Activated CD8-positive, alpha-beta memory T cell treated with anti-CD3 and anti-CD28 coated beads for 24 hours (primary cell): ENCODE data around the gene GHRL.
"Not testable (repeated sequence)": the region's sequence is repeated elsewhere in the genome, so short reads cannot be mapped to it uniquely, and the experiment has no call there.

ENCODE experiments used
- DNase-seq: peaks from one replicate; pipeline ENCODE4 v3.0.0-alpha.2; 2020

The GHRL gene

DNA sequence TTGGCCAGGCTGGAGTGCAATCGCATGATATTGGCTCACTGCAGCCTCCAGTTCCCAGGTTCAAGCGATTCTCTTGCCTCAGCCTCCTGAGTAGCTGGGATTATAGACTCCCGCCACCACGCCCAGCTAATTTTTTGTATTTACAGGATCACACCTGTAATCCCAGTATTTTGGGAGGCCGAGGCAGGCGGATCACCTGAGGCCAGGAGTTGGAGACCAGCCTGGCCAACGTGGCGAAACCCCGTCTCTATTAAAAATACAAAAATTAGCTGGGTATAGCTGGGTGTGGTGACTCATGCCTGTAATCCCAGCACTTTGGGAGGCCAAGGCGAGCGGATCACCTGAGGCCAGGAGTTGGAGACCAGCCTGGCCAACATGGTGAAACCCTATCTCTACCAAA lies 20.3 kb downstream of the GHRL start:
- not testable (repeated sequence) for DNase-seq

DNA sequence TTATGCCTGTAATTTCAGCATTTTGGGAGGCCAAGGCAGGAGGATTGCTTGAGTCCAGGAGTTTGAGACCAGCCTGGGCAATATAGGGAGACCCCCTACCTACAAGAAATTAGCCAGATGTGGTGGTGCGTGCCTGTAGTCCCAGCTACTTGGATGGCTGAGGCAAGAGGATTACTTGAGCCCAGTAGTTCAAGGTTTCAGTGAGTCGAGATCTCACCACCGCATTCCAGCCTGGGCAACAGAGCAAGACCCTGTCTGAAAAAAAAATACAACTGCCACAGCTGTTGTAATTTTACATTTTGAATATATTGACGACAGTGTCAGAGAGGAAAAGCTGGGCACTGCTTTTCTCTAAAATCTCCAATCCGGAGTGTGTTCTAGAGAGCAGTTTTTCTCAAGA lies 23.3 kb downstream of the GHRL start:
- DNase-seq, result no peak

DNA sequence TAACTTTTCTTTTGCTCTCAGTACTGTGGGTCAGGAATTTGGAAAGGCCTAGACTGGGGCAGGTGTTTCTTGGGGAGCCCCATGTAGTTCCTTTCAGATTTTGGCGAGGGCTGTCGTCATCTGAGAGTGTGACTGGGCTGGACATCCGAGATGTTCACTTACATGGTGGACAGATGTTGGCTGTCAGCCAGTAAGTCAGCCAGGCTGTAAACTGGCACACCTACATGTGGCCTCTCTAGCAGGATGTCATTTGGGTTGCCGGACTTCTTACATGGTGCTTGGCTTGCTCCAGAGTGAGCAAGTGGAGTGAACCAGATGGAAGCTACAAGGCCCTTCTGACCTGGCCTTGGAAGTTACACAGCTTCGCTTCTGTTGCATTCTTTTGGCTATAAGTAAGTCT lies 23.8 kb downstream of the GHRL start:
- no peak for DNase-seq

DNA sequence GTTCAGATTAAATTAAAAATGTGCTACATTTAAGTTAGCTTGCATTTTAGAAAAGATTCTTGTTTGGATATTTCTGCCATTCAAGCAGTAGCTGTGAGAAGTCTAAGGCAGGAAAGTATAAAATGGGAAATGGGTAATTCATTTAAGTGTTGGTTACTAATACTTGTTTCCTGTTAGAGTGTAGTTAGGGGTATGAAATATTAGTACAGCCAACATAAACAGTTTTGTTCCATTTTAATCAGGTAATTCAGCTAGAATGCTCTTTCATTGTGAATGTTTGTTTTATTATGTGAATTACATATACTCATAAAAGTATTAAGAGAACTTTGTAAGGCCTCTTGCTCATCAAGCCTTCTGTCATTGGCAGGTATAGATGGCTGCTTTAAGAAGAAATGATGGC lies 24.6 kb downstream of the GHRL start:
- no peak for DNase-seq

DNA sequence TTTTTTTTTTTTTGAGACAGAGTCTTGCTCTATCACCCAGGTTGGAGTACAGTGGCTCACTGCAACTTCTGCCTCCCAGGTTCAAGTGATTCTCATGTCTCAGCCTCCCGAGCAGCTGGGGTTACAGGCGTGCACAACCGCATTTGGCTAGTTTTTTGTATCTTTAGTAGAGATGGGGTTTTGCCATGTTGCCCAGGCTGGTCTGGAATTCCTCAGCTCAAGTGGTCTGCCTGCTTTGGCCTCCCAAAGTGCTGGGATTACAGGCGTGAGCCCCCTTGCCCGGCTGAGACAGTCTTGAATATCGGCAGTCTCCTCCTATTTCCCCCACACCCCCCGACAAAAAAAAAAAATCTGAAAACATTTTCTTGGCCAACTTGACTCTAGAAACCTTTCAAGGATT lies 25.8 kb downstream of the GHRL start:
- not testable (repeated sequence) for DNase-seq

DNA sequence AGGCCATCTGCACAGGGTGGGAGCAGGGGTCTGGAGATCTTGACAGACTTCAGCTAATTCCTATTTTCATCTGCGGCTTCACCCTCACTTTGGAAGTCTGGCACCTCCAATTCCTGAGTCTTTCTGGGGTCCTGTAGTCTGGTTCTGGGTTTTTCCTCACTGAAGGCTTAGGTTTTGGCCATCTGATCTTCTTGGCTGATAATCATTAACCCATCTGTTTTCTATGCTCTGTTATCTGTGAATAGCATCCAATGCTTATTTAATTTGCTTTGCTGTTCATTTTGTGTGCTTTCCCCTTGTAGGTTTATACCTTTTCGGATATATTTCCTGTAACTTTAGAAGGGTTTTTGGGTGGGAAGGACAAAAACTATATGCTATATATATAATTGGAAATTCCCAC lies 26.9 kb downstream of the GHRL start:
- DNase-seq, result no peak

DNA sequence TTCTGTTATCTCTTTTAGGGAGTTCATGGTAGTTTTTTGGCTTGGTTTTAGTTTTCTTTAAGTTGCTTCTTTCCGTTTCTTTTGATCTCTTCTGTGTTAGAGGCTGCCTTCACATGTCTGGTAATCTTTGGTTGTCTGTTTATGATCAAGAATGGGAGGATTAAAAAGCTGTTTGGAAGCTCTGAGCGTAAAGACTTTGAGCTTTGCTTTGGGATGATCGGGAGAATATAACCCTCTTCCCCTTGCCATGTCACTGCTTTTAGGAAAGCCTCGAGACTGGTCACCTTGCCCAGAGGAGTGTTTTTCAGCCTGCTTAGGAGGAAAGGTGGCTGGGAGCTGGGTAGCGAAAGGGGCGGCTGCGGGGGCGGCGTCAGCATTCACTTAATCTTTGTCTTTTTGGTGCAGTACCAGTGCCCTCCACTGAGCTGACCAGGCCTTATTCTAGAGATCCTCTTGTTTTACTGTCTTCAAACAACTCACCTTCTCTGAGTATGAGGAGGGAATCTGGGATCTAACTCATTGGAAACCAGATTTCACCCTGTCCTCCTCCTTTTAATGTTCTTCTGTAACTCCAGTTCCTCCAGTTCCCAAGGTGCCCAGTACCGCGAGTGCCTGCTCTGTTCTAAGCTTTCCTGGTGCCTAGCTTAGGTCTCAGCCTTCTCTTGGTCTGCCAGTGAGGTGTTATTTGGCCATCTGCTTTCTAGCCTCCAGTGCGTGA lies 28.9 kb downstream of the GHRL start:
- peak; percentile 81 for DNase-seq

DNA sequence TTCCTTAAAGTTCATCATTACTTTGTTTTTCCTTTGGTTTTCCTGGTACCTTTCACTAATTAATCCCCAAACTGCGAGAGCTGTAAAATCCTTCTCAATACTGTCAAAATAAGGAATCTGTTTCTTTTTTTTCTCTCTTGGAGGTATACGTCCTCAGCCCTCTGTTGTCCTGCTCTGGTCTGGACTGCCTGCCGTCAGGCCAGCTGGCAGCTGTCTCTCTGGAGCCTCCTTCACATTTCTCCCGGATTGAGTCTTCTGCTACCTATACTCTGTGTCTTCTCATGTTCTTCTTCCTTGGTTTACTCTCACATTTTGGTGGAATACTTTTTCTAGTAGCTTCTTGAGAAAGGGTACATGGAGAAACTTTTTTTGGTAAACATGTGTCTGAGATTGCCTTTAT lies 30.7 kb downstream of the GHRL start:
- DNase-seq, result no peak

DNA sequence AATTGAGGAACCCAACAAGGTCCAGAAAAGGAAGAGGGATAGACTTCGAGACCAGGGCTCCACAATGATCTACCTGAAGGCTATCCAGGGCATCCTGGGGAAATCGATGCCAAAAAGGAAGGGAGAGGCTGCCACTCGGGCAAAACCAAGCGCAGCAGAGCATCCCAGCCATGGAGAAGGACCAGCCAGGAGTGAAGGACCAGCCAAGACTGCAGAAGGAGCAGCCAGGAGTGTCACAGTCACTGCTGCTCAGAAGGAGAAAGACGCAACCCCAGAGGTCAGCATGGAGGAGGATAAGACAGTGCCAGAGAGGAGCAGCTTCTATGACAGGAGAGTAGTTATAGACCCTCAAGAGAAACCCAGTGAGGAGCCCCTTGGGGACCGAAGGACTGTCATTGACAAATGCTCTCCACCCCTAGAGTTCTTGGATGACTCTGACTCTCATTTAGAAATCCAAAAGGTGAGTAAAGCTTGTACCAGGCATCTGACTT lies 32.5 kb downstream of the GHRL start:
- no peak for DNase-seq

DNA sequence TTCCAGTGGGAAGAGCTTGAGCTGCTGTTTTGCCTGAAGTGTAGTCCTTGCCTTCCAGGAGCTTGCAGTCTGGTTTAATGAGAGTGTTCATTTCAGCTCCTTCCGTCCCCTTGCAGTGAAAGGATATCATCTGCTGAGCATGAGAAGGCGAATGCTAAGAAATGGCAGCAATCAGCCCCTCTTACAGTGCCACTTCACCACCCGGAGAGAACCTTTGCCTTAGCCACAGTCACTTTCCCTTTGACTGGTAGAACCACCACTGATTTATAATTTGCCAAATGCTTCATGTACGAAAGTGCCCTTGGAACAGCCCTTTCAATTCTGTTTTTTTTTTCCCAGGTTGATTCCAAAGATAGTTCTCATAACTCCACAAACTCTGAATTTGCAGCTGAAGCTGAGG lies 32.9 kb downstream of the GHRL start:
- no peak for DNase-seq

DNA sequence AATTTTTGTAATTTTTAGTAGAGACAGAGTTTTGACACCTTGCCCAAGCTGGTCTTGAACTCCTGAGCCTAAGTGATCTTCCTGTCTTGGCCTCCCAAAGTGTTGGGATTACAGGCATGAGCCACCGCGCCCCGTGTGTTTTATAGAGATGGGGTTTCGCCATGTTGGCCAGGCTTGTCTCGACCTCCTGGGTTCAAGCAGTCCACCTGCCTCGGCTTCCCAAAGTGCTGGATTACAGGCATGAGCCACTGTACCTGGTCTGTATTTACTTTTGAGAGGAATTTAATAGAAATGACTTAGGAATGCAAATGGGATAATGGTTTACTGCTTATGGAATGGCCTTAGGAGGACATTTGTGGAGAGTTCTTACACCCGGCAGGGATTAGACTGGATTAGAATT lies 33.7 kb downstream of the GHRL start:
- no peak for DNase-seq

DNA sequence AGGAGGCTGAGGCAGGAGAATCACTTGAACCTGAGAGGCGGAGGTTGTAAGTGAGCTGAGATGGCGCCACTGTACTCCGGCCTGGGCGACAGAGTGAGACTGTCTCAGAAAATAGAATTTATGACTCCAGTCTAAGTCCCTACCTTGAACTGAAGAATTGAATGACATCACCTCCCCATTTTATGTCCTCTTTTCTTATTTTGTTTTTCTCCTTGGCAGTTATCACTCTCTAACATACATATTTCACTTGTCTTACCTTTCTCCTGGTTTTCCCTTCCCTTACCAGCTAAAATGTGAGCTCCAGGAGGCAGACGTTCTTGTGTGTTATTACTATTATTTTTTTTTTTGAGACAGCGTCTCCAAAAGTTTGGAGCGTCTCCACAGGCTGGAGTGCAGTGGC lies 36.9 kb downstream of the GHRL start:
- DNase-seq, result no peak

DNA sequence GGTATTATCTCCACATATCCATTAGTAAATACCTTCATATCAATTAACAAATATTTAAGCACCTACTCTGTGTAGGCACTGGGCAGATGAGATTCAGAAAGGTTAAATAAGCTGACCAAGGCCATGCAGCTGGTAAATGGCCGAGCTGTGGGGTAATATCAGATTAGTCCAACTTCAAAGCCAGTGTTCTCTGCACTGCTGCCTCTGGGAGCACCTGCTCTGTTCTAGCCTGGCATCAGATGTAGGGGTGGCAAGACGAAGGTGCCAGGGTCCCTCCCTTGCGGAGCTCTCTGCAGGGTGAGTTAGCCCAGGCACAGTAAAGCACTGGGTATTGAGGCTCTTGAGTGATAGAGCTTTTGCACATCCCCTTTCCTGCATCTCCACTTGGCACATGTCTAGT lies 39.0 kb downstream of the GHRL start:
- DNase-seq, result no peak

DNA sequence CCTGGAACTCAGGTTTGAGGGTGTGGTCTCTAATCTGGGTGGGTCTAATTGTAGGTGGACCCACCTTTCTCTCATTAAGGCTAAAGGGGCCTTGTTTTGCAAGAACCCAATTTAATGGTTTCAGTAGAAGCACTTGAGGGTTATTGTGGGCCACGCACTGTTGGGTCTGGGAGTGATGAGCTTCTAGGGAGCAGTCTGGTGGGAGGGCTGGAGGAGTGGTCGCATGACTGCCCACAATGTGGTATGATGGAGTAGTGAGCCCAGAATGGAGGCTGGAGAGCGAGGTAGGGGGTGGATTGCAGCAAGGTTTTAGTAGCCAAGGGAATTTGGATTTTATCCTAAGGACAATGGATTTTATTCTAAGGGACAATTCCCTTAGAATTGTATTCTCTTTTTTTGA lies 41.7 kb downstream of the GHRL start:
- DNase-seq, result no peak

DNA sequence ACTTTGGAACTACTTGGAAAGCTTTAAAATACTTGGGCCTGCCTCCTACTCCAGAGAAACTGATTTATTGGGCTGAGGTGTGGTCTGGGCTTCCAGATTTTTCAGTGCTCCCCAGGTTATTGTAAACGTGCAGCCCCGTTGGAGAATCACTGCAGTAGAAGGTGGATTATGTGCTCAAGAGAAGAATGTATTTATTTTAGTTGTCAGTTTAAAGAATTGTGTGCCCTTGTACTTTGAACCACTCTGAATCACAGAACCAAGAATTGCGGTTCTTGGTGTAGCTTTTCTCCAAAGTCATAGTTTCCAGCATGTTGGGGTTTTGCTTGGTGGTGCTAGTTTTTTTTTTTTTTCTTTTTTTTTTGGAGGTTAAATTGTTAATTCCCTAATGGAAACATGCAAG lies 42.9 kb downstream of the GHRL start:
- no peak for DNase-seq

DNA sequence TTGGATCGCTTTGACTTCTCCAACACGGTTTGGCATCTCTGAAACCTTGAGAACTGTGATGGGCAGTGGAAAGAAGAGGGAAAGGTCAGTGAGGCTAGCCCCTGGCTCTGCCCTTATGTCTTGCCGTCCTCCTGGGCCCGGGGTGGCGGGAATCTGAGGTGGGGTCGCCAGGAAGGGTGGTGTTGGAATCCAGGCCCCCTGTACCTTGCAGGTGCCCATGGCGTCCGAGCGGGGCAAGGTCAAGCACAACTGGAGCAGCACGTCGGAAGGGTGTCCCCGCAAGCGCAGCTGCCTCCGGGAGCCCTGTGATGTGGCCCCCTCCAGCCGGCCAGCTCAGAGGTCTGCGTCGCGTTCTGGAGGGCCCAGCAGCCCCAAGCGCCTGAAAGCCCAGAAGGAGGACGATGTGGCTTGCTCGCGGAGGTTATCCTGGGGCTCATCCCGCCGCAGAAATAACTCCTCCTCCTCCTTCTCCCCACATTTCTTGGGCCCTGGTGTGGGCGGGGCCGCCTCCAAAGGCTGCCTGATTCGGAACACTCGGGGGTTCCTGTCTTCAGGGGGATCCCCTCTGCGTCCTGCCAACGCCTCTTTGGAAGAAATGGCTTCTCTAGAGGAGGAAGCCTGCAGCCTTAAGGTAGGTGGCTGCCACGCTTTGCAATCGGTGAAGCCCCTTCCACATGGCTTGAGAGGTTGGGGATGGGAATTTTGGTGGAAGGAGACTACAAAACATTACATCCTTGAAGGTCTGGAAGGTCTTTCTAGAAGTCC lies 43.6 kb downstream of the GHRL start:
- DNase-seq, result peak; percentile 83

DNA sequence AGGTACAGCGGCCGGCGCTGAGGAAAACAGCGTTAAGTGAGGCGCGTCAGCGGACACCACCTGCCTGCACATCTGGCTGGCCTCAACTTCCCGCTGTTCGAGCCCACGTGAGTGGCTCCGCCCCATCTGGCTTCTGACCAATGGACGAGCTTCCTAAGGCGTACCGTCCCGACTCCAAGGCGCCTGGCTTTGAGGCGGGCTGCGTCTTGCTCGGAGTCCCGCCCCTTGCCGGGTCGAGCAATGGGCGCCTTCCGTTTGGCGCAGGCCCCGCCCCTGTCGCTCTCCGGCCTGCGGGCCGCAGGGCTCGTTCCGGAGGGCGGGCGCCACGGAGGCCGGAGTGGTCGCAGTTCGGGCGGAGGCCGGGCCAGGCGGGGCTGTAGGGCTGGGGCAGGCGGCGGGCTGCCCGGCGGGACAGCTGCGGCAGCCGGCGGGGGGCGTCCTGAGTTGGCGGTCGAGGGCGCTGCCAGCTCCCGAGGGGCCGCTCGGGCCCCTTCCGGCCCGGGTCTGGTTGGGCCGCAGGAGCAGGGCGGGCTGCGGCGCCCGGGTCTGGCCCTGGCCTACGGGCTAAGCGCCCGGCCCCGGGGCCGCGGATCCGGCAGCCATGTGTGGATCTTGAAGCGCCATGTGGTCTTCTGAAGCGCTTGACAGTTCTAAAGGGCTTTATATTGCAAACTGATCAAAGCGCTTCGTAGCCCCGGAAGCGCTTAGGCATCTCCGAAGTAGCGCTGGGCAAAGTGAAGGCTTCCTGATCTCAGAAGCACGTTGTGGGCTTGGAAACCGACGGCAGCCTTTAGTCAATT lies 44.4 kb downstream of the GHRL start, which contains the start of gene TATDN2:
TSS of gene TATDN2 (plus strand) at position 276 of the 800 bp plus-strand sequence. CDS start 742 bp downstream, outside the sequence.
- peak; percentile 93 for DNase-seq

DNA sequence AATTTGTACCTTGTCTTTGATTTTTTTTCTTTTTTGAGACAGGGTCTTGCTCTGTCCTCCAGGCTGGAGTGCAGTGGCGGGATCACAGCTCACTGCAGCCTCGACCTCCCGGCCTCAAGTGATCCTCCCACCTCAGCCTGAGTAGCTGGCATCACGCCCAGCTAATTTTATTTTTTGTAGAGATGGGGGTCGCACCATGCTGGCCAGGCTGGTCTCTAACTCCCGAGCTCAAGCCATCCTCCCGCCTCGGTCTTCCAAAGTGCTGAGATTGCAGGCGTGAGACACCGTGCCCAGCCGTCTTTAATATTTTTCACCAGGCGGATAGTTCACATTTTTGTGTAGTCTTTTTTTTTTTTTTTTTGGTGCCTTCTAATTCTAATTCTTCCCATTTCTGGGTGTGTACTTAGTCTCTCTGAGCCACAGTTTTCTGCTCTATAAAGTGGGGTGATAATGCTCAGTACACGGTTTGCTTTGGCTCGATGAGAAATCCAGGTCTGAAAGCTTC lies 45.0 kb downstream of the GHRL start:
- DNase-seq, result no peak

DNA sequence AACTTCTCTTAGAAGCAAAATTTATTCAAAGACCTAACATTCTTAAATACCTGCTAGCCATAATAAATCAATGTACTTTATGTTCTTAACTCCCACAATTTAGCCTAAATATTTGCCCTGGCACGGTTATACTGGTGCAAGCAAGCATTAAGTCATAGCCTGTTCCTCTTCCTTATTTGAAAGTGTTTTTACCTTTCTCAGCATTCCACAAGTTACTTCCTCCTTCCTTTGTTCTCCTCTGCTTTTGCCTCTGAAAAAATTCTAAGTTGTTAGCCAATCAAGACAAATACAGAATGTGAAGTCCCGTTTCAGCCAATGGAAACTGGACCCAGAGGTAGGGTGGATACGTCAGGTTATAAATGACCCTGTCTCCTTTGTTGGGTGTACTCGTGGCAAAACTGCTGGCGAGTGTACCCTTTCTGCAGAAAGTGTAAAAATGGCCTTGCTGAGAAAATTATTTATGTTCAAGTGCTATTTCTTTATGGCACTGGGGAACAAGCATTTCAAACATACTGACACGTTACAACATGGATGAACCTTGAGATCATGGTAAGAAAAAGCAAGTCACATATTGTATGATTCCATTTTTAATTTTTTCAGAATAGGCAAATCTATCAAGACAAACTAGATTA lies 47.5 kb downstream of the GHRL start:
- DNase-seq, result no peak

DNA sequence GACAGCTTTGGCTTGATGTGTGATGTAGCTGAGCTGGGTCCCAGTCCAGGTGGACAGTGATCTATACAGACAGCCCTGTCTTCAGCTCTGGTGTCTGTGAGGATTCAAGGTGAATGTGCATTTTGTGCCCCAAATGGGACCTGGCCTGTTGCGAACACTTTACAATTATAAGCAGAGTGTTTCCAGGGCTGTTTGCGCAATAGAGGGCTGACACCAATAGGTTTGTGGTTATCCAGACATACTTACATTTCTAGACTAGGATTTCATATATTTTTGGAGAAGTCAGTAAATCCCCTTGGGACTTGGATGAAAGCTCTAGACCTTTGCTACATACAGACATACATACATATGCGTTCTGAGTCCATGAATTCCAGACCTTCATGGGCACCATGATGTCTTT lies 48.7 kb downstream of the GHRL start:
- DNase-seq, result no peak

DNA sequence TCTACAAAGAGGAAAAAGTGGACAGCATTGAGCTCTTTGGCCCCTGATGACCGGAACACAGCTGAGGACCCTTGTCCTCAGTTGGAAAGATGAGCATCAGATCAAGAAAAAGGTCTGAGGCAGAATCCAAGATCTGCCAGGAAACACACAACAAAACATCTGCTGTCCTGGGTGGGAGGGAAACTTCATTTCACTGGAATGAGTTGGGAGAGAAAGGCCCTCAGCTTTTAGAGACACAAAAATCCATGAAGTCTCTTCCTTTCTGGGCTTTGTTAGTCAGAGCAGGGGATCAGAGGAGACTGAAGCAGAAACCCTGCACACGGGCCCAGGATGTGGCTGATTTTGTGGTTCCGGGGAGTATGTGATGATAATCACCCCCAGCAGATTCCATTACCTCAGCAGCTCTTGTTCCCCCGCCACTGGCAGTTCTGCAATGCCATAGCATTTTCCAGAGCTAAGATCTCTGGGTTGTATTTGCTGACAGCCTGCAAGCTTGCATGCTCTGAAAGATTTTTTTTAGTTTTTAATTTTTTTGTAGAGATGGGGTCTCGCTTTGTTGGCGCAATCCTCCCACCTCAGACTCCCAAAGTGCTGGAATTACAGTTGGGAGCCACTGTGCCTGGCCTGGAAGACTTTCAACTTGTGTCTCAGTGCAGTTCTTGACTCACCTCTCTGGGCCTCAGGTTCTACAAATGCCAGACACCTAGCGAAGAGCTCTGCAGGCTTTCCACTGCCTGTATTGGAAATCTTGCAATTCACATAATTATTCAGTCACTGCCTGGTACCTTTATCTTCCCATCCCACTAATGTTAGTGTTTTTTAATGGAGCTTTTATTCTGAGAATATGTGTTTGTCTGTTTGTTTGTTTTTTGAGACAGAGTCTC lies 50.3 kb downstream of the GHRL start:
- peak; percentile 75 for DNase-seq

DNA sequence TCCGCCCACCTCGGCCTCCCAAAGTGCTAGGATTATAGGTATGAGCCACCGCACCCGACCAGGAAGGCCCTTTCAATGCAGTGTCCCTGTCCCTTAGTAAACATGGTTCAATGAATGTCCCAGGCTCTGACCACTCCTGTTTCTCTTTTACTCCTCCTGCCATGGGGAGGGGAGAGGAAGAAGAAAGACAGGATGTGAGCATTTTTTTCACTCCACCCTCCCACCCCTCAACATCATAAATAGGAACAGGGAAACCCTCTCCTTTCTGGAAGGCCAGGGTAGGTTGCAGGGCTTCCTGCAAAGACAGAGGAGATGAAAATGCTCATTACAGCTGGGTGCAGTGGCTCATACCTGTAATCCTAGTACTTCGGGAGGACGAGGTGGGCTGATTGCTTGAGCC lies 51.9 kb downstream of the GHRL start:
- DNase-seq, result no peak
